Kasumi-1 (cell line): ENCODE data around the gene CYP1A1.
A peak's percentile ranks its signal among the peaks of the same experiment; 100 is the strongest.
"Not testable (repeated sequence)": the region's sequence is repeated elsewhere in the genome, so short reads cannot be mapped to it uniquely, and the experiment has no call there.

Experiments used
- DNase-seq, 2 experiments: peaks; one replicate each; lab custom pipeline; 2025; lab: John Stamatoyannopoulos, UW

The CYP1A1 gene

GRCh38 chr15:74725225-74725774 lies at the start of gene CYP1A1:
CYP1A1 (minus strand) TSS chr15:74725528; CDS start chr15:74723097, 2,431 bp downstream.
- peak; percentile 15 to 37 for DNase-seq

GRCh38 chr15:74773731-74774252 lies 48.5 kb upstream of the CYP1A1 start:
- no peak for DNase-seq

- no peak for DNase-seq
Observed at GRCh38 chr15:74773329-74773728, 48.0 kb upstream of the CYP1A1 start.

GRCh38 chr15:74770211-74770903 lies 45.0 kb upstream of the CYP1A1 start:
- no peak for DNase-seq

- DNase-seq, result no peak
Observed at GRCh38 chr15:74769463-74770025, 44.2 kb upstream of the CYP1A1 start.

GRCh38 chr15:74768771-74769342 lies 43.5 kb upstream of the CYP1A1 start:
- peak; percentile 66 to 68 for DNase-seq

GRCh38 chr15:74768099-74768770 lies 42.9 kb upstream of the CYP1A1 start:
- DNase-seq, result no peak

GRCh38 chr15:74767167-74768098 lies 42.1 kb upstream of the CYP1A1 start:
- no peak for DNase-seq

- DNase-seq, result no peak
Observed at GRCh38 chr15:74763416-74763815, 38.1 kb upstream of the CYP1A1 start.

- no peak for DNase-seq
Observed at GRCh38 chr15:74762791-74763150, 37.4 kb upstream of the CYP1A1 start.

- DNase-seq, result no peak
Observed at GRCh38 chr15:74758736-74759135, 33.4 kb upstream of the CYP1A1 start.

GRCh38 chr15:74754593-74755215 lies 29.4 kb upstream of the CYP1A1 start:
- peak; percentile 51 to 57 for DNase-seq

- DNase-seq, result no peak
Observed at GRCh38 chr15:74752531-74752930, 27.2 kb upstream of the CYP1A1 start.

- DNase-seq, result no peak
Observed at GRCh38 chr15:74752011-74752410, 26.7 kb upstream of the CYP1A1 start.

- DNase-seq, result no peak
Observed at GRCh38 chr15:74750751-74751150, 25.4 kb upstream of the CYP1A1 start.

GRCh38 chr15:74749832-74750231 lies 24.5 kb upstream of the CYP1A1 start:
- DNase-seq, result no peak

- no peak for DNase-seq
Observed at GRCh38 chr15:74748322-74748946, 23.1 kb upstream of the CYP1A1 start, which contains the start of gene CYP1A2. CYP1A2 (plus strand) TSS chr15:74748845; CDS start chr15:74749739, 894 bp downstream.

GRCh38 chr15:74746389-74746788 lies 21.1 kb upstream of the CYP1A1 start:
- DNase-seq, result no peak

GRCh38 chr15:74742422-74742821 lies 17.1 kb upstream of the CYP1A1 start:
- DNase-seq, result no peak

GRCh38 chr15:74738239-74738638 lies 12.9 kb upstream of the CYP1A1 start:
- not testable (repeated sequence) for DNase-seq
